H9 (cell line): ENCODE measurements around the gene PDF. TPM values are rescaled to one million over a fixed set of nuclear protein-coding genes. Genes with fewer than 3 reads are reported as not detected.
A peak's percentile ranks its signal among the peaks of the same experiment; 100 is the strongest.

Experiments used
- DNase-seq: peaks from one replicate; pipeline ENCODE4 v3.0.0-alpha.2; 2017
- H2AFZ ChIP-seq: one replicate; pipeline ENCODE4 v1.6.1; 2013; ENCODE audit warnings: mild to moderate bottlenecking, low read length, control low read depth, moderate library complexity
- H2AK5ac ChIP-seq: 2 replicates; pipeline ENCODE4 v1.6.1; 2013; ENCODE audit warnings: low read length, control low read depth, mixed read lengths; ENCODE audit not compliant: insufficient read length
- H2BK120ac ChIP-seq: one replicate; pipeline ENCODE4 v1.6.1; 2013; ENCODE audit warnings: low read depth, mild to moderate bottlenecking, low read length, control low read depth, inconsistent platforms; ENCODE audit not compliant: poor library complexity, severe bottlenecking
- H2BK12ac ChIP-seq: 2 replicates; pipeline ENCODE4 v1.6.1; 2013; ENCODE audit warnings: low read length, control low read depth, mixed read lengths, low read depth; ENCODE audit not compliant: insufficient read length
- H2BK15ac ChIP-seq: 2 replicates; pipeline ENCODE4 v1.6.1; 2013; ENCODE audit warnings: low read depth, low read length, control low read depth
- H2BK20ac ChIP-seq: one replicate; pipeline ENCODE4 v1.6.1; 2013; ENCODE audit warnings: low read depth, mild to moderate bottlenecking, low read length, control low read depth, inconsistent platforms; ENCODE audit not compliant: poor library complexity, severe bottlenecking
- H2BK5ac ChIP-seq: 2 replicates; pipeline ENCODE4 v1.6.1; 2013; ENCODE audit warnings: low read length, control low read depth, mixed read lengths; ENCODE audit not compliant: insufficient read length
- H3K14ac ChIP-seq: 2 replicates; pipeline ENCODE4 v1.6.1; 2013; ENCODE audit warnings: low read length, control low read depth; ENCODE audit not compliant: insufficient read depth
- H3K18ac ChIP-seq: 2 replicates; pipeline ENCODE4 v1.6.1; 2013; ENCODE audit warnings: low read depth, mild to moderate bottlenecking, mixed read lengths, low read length, control low read depth; ENCODE audit not compliant: insufficient read length
- H3K23ac ChIP-seq: 2 replicates; pipeline ENCODE4 v1.6.1; 2013; ENCODE audit warnings: low read length, control low read depth, mixed read lengths, low read depth; ENCODE audit not compliant: insufficient read length
- H3K23me2 ChIP-seq: 2 replicates; pipeline ENCODE4 v1.6.1; 2013; ENCODE audit warnings: low read depth, mild to moderate bottlenecking, mixed read lengths, low read length, control low read depth; ENCODE audit not compliant: insufficient read length, poor library complexity, severe bottlenecking
- H3K27ac ChIP-seq: 2 replicates; pipeline ENCODE4 v1.5.1; 2013; ENCODE audit warnings: low read length, control low read depth, mixed read lengths, low read depth; ENCODE audit not compliant: insufficient read length
- H3K27me3 ChIP-seq: 2 replicates; pipeline ENCODE4 v1.6.1; 2013; ENCODE audit warnings: low read length, control low read depth, inconsistent platforms; ENCODE audit not compliant: insufficient read depth
- H3K4ac ChIP-seq: 2 replicates; pipeline ENCODE4 v1.6.1; 2013; ENCODE audit warnings: low read depth, mild to moderate bottlenecking, control low read depth, inconsistent platforms, low read length, moderate library complexity
- H3K4me1 ChIP-seq: 2 replicates; pipeline ENCODE4 v1.6.1; 2013; ENCODE audit warnings: low read length, control low read depth, inconsistent platforms; ENCODE audit not compliant: insufficient read depth
- H3K4me2 ChIP-seq: 2 replicates; pipeline ENCODE4 v1.6.1; 2013; ENCODE audit warnings: low read length, control low read depth, mixed read lengths; ENCODE audit not compliant: insufficient read length, insufficient read depth
- H3K56ac ChIP-seq: 2 replicates; pipeline ENCODE4 v1.6.1; 2013; ENCODE audit warnings: low read depth, mild to moderate bottlenecking, mixed read lengths, low read length, control low read depth; ENCODE audit not compliant: insufficient read length
- H3K79me1 ChIP-seq: 2 replicates; pipeline ENCODE4 v1.6.1; 2013; ENCODE audit warnings: low read depth, mild to moderate bottlenecking, moderate library complexity, low read length, control low read depth, inconsistent platforms; ENCODE audit not compliant: insufficient read depth, poor library complexity, severe bottlenecking
- H3K79me2 ChIP-seq: 2 replicates; pipeline ENCODE4 v1.6.1; 2013; ENCODE audit warnings: low read length, control low read depth, inconsistent platforms; ENCODE audit not compliant: insufficient read depth
- H3K9ac ChIP-seq: 2 replicates; pipeline ENCODE4 v1.6.1; 2013; ENCODE audit warnings: low read length, control low read depth, mixed read lengths; ENCODE audit not compliant: insufficient read length; ENCODE audit errors: extremely low read depth
- H3K9me3 ChIP-seq: one replicate; pipeline ENCODE4 v1.6.1; 2013; ENCODE audit warnings: low read depth, low read length, inconsistent platforms; ENCODE audit not compliant: control insufficient read depth
- H3T11ph ChIP-seq: one replicate; pipeline ENCODE4 v1.6.1; 2013; ENCODE audit warnings: mild to moderate bottlenecking, low read length, control low read depth, inconsistent platforms
- H4K20me1 ChIP-seq: one replicate; pipeline ENCODE4 v1.6.1; 2013; ENCODE audit not compliant: control insufficient read depth, insufficient read length, insufficient read depth
- H4K5ac ChIP-seq: 2 replicates; pipeline ENCODE4 v1.6.1; 2013; ENCODE audit warnings: low read depth, mild to moderate bottlenecking, mixed read lengths, low read length, control low read depth; ENCODE audit not compliant: insufficient read length
- H4K8ac ChIP-seq: replicated peaks from 2 replicates; pipeline ENCODE4 v1.6.1; 2013; ENCODE audit warnings: low read length, control low read depth, mixed read lengths, low read depth; ENCODE audit not compliant: insufficient read length
- H4K91ac ChIP-seq: 2 replicates; pipeline ENCODE4 v1.6.1; 2013; ENCODE audit warnings: low read depth, mild to moderate bottlenecking, moderate library complexity, mixed read lengths, low read length, control low read depth; ENCODE audit not compliant: insufficient read length
- H3K27ac Mint-ChIP-seq, 3 experiments: 2 replicates in 2 of 3; 3 replicates in 1 of 3; pipeline ENCODE4 v1.8.0; 2020 to 2021; ENCODE audit warnings: mixed read lengths in 3 of 3, mild to moderate bottlenecking in 1 of 3, moderate library complexity in 1 of 3
- H3K27me3 Mint-ChIP-seq: 2 replicates; pipeline ENCODE4 v1.8.0; 2021; ENCODE audit warnings: low read depth, mild to moderate bottlenecking, moderate library complexity, mixed read lengths
- H3K36me3 Mint-ChIP-seq, 3 experiments: 2 replicates in 2 of 3; 3 replicates in 1 of 3; pipeline ENCODE4 v1.8.0; 2020 to 2021; ENCODE audit warnings: low read depth in 3 of 3, mixed read lengths in 3 of 3; ENCODE audit not compliant: insufficient read depth in 1 of 3
- H3K4me1 Mint-ChIP-seq, 2 experiments: 2 replicates each; pipeline ENCODE4 v1.8.0; 2020; ENCODE audit warnings: mixed read lengths in 2 of 2
- H3K4me3 Mint-ChIP-seq, 2 experiments: 2 replicates in 1 of 2; 3 replicates in 1 of 2; pipeline ENCODE4 v1.8.0; 2020 to 2021; ENCODE audit warnings: mild to moderate bottlenecking in 2 of 2, mixed read lengths in 2 of 2, moderate library complexity in 1 of 2
- H3K9me3 Mint-ChIP-seq, 2 experiments: 2 replicates in 1 of 2; 3 replicates in 1 of 2; pipeline ENCODE4 v1.8.0; 2020; ENCODE audit warnings: mild to moderate bottlenecking in 2 of 2, mixed read lengths in 2 of 2, moderate library complexity in 1 of 2
- WGBS: extraction: QIAGEN DNeasy Blood & Tissue Kit; methylation state at CpG from one replicate; pipeline ENCODE4 v1.1.7; 2013; ENCODE audit warnings: missing lambda C conversion rate, low lambda C conversion rate, mixed read lengths; ENCODE audit not compliant: insufficient read length; ENCODE audit errors: extremely low coverage; 5-methylcytosine and 5-hydroxymethylcytosine counted together
- total RNA-seq: library from RNA; stranded (reverse); gene quantifications from 2 replicates; pipeline ENCODE4 v1.2.1, GENCODE V29; 2021
- TF ChIP-seq, protein P1 (sequence below): fragments of 200-600 bp; sonication (generic); conservative IDR thresholded peaks from 3 replicates; pipeline ENCODE4 v1.8.0; 2021; ENCODE audit warnings: antibody characterized with exemption, mild to moderate bottlenecking

The PDF gene
- total RNA-seq, 1 experiment from 2014 or later = 36.4 TPM

DNA sequence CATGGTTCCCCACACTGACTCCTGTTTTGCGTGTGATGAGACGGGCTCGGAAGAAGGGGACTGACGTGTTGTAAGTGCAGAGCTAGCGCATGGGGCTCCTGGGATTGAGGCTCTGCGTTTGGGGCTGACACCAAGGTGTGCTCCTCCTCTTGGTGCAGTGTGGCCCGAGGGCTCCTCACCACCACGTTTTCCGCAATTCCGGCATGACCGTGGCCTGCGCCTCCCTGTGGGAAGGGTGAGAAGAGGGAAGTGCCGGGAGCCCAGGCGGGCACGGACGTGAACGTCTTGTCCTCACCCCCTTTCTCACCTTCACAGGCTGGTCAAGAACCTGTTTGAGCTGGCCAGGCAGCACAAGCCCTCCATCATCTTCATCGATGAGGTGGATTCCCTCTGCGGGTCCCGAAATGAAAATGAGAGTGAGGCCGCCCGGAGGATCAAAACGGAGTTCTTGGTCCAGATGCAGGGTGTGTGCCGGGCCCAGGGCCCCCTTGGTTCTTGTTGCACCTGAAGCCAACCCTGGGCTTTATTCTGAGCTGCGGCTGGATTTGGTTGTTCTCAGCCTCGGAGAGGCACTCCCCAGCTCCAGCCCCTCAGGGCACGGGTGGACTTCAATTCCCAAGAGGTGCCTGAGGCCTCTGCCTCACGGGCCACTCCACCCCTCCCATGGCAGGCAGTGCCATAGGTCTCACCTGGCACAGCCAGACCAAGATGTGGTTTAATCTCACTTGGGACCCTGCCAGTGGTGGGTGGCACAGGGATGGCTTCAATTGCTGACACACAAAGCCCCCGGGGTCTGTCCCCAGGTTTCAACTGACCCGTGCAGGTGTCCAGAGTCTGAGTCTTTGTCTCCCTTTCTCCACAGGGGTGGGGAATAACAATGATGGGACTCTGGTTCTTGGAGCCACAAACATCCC is 10.3 kb downstream of the PDF start:
- H2AK5ac ChIP-seq = no peak overlapping the region
- WGBS = no CpG with 5 or more reads among the region's 30 CpGs
- H3K14ac ChIP-seq = no peak overlapping the region
- H3K4me2 ChIP-seq = no peak overlapping the region
- Mint-ChIP-seq H3K9me3 (no peaks in the 10 kb centered on the region), H3K4me3 (no peak overlapping the region), H3K36me3 (peaks cover 44 to 92% (median 82%) of the 10 kb centered on the region in 3 experiments), H3K27me3 (no peaks in the 10 kb centered on the region), H3K4me1 (no peaks in the 10 kb centered on the region), H3K27ac (0 out of 7 replicates have a peak overlapping the region, but pooled peaks of 1 of the 3 experiments have one; percentile 50)
- H3K23me2 ChIP-seq = no peaks in the 10 kb centered on the region
- no peak overlapping the region for H4K8ac ChIP-seq
- H3K9ac ChIP-seq = no peak overlapping the region
- H4K5ac ChIP-seq = no peak overlapping the region
- no peaks in the 10 kb centered on the region for H3K79me1 ChIP-seq
- TF ChIP-seq, protein P1, sequence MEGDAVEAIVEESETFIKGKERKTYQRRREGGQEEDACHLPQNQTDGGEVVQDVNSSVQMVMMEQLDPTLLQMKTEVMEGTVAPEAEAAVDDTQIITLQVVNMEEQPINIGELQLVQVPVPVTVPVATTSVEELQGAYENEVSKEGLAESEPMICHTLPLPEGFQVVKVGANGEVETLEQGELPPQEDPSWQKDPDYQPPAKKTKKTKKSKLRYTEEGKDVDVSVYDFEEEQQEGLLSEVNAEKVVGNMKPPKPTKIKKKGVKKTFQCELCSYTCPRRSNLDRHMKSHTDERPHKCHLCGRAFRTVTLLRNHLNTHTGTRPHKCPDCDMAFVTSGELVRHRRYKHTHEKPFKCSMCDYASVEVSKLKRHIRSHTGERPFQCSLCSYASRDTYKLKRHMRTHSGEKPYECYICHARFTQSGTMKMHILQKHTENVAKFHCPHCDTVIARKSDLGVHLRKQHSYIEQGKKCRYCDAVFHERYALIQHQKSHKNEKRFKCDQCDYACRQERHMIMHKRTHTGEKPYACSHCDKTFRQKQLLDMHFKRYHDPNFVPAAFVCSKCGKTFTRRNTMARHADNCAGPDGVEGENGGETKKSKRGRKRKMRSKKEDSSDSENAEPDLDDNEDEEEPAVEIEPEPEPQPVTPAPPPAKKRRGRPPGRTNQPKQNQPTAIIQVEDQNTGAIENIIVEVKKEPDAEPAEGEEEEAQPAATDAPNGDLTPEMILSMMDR = no peak
- no peak overlapping the region for H3K18ac ChIP-seq
- H2BK20ac ChIP-seq = no peak overlapping the region
- H3K9me3 ChIP-seq = no peaks in the 10 kb centered on the region
- no peak overlapping the region for H3K4ac ChIP-seq
- no peak overlapping the region for H2BK12ac ChIP-seq
- no peak overlapping the region for H2BK15ac ChIP-seq
- no peak overlapping the region for H4K91ac ChIP-seq
- no peaks in the 10 kb centered on the region for H3K27me3 ChIP-seq
- no peak overlapping the region for H3T11ph ChIP-seq
- no peak overlapping the region for H2BK120ac ChIP-seq
- H2BK5ac ChIP-seq = no peak overlapping the region
- H4K20me1 ChIP-seq = no peaks in the 10 kb centered on the region
- no peak overlapping the region for H3K27ac ChIP-seq
- H2AFZ ChIP-seq = no peak overlapping the region
- no peak overlapping the region for H3K56ac ChIP-seq
- DNase-seq = no peak
- no peaks in the 10 kb centered on the region for H3K4me1 ChIP-seq
- no peaks in the 10 kb centered on the region for H3K79me2 ChIP-seq
- no peak overlapping the region for H3K23ac ChIP-seq
